ENCODE results near the gene ROR2.

DNA sequence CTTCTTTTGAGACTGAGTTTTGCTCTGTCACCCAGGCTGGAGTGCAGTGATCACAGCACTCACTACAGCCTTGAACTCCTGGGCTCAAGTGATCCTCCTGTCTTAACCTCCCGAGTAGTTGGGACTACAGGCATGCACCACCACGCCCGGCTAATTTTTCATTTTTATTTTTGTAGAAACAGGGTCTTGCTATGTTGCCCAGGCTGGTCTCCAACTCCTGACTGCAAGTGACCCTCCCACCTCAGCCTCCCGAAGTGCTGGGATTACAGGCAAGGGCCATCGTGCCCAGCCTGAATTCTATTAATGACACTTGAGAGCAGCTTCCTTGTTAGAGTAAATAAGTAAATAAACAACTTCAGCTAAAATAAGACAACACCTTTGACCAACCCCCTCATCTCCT lies 12.3 kb downstream of the ROR2 start:
- TF ChIP-seq EZH2 (IDR thresholded peaks at IDR 0.05; ENCODE audit: low read depth, unreplicated experiment) (no peak), EZH2phosphoT487 (IDR thresholded peaks at IDR 0.05; ENCODE audit: unreplicated experiment) (no peak)

All from GM23338 (cell line).